IPS-NIHi11 (cell line): ENCODE data around the gene XDH.

Experiments used
- DNase-seq: peaks from one replicate; pipeline ENCODE4 v3.0.0; 2012; ENCODE audit warnings: mixed read lengths, low spot score

XDH gene

DNA sequence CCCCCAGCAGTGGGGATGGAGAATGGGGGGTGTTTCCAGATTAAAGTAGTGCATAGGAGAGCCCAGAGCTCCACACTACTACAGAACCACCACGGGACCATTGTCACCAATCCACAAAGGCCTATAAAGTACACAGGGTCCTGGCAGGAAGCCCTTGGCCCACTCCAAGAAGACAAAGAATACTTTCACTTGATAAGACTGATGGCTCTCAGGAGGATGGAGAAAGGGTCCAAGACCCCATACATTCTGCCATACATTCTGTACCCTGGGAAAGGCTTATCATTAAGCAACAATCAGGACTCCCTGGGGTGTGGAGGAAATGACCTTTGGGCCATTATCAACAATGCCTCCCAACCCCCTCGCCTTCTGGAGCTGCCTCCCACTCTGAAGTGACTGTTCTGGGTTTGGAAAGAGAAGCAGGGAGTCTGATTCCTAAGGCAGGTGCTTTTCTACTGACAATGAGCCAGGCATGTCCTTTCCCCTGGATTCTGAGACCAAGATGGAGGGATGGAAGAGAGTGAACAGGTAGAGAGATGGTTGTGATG lies 85.4 kb downstream of the XDH start:
- no peak for DNase-seq

DNA sequence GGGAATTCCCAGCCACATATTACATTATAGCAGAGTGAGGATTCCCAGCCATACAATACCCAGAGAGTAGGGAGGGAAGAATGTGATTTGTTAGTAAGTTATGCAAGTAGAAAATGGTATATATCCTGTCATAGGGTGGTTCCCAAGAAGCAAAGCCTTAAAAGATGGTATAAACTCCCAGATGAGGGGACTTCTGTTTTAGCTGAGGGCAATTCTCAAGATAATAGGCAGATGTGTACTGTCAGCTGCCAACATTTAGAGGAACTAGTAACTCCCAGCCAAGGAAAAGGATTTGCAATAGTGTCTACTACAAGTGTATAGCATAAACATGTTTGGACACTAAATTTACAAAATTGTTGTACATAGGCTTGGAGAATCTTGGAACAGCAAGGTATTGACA lies 86.5 kb downstream of the XDH start:
- DNase-seq = no peak

DNA sequence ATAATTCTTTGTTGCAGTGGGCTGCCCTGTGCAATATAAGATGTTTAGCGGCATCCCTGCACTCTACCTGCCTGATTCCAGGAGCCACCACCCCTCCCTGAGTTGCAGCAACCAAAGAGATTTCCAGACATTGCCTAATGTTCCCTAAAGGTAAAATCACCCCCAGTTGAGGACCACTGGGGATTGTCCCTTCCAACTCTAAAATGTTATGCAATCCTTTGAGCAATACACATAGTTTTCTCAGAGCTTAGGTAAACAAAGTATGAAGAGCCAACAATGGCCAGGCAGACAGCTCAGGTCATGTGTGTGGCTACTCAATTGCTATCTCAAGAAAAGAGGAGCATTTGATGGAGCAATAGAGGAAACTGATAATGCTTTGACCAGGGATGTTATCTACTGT lies 87.0 kb downstream of the XDH start:
- DNase-seq = no peak

DNA sequence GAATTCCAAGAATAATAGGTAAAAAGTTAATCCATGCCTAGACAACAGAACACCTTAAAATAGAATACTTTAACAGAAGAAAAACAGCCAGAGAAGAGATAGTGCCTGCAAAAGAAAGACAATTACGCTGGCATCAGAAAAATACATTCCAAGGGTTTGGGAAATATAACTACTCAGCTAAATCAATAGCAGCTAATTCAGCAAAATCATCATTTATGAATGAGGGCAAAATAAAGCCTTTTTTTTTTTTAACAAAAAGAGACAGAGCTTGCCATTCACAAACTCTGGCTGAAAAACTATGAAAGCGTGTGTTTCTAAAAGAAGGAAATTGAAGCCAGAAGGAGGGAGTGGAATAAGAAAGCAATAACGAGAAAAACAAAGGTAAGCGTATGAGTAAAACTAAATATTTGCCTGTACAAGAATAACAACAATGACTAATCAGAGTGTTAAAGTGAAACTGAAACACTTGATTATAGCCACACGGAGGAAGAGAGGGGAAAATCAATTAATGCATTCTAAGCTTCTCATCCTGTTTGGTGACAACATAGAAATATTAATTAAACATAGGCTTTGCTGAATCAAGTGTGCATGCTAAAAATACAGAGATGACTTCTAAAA lies 90.4 kb downstream of the XDH start:
- DNase-seq = no peak

DNA sequence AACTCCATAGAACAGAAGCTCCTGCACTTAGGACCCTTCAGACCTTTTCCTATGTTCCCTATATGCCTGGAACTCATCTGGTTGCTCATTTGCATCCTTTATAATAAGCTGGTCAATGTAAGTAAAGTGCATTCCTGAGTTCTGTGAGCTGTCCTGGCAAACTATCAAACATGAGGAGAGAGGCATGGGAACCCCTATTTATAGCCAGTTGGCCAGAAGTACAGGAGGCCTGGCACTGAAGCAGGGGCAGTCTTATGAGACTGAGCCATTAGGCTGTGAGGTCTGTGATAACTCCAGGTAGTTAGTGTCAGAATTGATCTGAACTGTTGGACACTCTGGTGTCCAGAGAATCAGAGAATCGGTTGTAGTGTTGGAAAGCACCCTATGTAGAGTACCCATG lies 92.2 kb downstream of the XDH start:
- no peak for DNase-seq

DNA sequence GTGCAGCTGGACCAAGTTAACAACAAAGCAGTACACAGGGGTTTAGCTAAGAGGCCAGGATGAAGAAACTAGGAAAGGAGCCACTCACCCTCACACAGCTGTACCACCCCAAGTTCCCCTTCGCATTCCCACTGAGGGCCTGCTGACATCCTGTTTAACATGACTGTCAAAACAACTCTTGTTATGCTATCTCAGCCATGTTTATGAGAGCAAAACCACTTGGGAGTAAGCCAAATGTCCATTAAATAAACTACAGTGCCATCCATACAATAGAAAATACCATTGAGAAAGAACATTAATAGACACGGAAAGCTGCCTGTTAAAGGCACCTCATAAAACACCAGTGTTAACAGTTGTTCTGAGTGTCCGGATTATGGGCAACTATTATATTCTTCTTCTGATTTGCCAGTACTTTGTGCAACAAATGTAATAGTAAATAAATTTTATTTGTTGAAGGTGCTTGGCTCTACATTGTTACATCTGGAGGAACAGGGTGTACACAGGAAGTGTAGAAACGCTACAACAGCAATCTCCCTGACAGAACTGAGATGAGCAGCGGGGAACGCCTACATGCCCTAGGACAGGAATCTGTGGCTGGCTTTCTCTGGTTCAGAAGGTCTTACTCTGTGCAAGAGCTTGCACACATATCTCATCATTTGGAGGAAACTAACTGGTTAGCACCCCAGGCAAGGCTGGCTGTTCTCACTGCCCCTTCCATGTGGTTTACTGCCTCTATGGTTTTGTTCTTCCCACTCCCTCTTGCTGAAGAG lies 95.0 kb downstream of the XDH start:
- no peak for DNase-seq

DNA sequence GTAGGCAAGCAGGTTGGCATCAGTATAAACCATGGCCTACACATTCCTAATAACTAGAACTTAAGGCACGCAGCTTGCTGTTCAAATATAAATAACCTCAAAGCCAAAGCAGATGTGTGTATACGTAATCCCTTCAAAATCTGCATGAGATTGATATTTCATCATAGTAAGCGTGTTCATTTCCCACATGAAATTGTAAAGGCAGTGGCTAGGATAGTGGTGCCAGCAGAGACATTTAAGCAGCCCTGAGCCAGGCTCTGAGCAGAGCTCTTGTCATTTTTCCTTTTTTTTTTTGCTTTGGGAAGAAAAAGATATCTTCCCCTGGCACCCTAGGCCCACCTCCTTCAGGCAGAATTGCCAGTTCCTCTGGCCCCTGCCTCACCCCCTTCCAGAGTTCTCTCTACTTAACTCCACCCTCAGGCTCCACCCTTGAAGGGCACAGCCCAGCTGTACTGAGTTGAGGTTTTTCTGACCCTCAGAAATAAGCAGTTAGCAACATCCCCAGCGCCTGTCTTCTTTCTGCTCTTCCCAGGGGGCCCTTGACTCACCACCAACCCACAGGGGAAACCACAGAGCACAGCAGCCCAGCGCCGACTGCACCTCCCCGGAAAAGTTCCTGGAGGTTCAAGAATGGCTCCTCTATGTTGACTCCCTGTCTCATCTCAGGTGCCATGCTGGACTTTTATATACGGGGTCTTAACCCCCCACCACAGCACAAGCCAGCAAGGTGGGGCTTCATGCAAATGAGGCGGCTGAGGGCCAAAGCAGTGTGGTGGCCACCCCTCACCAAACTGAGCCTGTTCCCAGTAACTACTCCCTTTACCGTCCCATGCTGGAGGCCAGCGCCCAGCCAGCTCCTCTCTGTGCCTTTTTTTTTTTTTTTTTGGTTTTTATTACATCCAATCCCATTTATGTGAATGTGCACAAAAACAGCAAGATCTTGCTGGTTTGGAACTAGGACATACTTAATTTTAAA lies 95.9 kb downstream of the XDH start:
- no peak for DNase-seq

DNA sequence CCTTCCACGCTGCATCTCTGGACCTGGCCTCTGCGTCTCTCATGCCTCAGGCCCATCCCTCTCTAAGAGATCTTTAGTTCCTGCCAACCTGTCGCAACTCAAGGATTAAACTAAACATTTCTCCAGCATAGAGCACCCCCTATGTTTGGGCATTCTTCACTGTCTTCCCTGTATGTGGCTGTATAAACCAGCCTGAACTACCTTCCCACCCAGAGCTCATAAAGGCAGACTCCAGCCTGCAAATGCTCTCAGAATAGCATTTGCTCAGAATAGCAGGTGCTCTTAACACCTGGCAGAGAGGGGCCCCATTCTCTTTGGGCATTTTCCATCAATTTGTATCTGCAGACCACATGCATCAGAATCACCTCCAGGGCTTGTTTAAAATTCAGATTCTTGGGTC lies 97.1 kb downstream of the XDH start:
- no peak for DNase-seq

DNA sequence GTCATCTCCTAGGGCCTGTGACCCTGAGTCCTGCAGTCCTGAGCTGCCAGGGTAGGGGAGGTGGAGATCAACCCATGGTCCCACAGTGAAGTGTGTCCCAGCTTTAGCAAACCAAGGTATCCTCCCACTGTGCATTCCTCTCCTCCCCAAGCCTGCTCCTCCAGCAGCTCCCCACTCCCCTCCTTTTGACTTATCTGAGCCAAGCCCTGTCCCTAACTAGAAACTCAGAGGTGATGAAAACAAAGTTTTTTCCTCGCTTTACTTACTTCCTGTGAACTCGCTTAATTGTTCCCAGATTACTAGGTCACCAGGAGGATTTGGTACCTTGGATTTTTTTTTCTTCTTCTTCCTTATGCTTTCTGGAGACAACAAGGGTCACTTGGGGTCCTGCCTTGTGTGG lies 99.8 kb downstream of the XDH start:
- no peak for DNase-seq

DNA sequence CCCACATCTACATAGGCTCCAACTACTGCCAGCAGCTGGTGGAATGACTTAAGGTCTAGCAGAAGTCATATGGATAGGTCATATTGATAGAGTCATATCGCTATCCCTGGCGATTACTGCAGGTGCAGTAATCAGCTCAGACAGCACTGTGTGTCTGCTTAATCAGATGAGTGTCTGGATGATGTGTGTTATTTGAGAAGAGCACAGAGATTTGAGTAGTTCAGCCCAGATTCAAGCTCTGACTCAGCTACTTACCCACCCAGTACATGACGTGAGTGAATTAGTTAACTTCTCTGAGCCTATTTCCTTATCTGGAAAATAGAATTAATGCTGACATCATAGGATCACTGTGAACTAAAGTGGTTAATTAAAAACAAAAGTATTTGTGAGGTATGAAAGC lies 101.6 kb downstream of the XDH start:
- DNase-seq = no peak

DNA sequence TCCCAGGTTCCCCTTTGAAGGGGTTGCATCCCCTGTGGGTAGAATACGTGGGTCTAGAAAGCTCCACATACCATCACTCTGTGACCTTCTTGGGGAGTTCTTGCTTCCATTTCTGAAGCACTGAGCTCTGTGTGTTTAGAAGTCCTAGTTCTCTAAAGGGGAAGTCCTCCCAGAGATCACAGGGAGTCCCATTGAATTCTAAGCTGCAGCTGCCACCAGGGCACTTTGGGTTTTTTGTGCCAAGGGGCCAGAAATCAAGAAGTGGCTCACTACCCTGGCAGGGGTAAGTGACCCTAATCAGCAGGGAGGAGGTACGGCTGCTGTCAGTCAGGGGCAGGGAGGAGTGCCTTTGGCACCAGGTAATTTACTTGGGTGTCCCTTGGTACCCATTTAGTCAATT lies 109.7 kb downstream of the XDH start:
- DNase-seq = no peak

DNA sequence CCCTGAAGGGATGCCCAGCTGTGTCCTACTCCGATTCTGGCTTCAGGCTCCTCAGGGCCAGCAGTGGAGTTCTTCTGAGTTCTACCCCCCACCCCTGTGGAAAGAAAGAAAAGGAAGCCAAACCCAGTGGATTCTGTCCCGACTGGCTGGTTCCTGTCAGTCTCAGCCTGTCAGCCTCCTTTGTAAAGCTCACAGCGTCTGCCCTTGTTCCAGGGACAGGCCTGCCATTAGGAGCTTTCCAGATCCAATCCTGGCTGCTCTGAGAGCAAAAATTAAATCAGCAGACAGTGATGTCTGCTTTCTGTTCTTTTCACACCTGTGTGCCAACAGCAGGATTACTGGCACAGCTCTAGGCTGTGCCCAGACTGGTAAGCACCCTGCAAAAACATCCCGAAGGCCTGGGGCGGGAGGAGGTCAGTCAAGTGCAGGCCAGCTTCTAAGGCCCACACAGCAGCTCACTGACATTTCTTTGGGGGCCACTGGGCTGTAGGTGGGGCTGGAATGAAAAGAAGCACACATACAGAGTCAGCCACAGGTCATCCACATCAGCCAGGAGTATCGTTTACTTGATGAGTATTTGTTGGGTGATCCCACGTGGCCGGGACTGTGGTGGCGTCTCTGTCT lies 111.5 kb downstream of the XDH start:
- DNase-seq = no peak

DNA sequence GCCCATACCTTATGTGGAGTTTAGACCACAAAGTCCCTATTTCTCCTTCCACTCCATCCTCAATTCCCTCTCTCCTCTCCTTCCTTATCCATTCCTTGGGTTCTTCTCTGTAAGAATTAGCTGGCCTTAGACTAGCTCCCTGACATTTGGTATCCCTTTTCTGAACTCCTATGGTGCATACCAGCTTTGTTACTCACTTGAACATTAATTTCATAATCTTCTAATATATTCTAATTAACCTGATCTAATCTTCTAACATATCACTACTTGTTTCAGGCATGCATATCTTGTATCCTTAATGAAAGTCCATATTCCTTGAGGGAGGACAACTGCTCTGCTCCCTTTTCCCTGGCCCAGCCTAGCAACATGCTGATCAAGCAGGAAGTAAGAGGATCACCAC lies 114.2 kb downstream of the XDH start:
- DNase-seq = no peak

DNA sequence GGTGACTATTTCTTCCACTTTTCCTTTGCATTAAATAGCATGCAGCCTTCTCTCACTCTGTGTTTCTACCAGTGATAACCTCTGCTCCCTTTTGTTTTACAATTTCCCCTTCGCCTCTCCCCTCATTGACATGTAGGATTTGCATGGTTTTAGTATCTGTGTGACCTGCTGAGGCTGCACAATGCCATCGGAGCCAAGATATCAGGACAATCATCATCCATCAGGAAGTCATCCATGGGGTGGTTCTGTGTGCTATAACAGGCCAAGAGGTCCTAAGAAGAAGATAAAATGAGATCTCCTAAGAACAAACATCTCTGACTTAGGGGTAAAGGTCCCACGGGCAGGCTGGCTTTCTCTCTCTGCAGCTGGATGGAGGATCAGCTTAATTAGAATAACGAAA lies 115.0 kb downstream of the XDH start:
- no peak for DNase-seq

DNA sequence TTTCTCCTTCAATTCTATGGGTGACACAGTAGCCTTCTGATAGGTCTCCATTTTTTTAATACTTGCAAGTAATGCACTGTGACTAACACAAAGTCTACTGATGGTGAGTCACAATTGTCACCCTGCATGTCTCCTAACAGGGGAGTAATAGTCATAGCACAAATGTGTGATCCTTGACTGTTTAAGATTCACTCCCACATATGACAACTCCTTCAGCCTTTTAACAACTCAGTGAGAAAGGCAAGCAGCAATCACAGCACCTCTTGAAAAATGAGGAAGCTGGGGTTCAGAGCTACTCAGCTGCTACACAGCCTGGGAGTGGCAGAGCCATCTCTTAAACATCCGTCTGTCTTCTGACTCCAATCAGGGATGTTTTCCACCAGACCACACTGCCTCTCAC lies 116.8 kb downstream of the XDH start:
- DNase-seq = no peak

DNA sequence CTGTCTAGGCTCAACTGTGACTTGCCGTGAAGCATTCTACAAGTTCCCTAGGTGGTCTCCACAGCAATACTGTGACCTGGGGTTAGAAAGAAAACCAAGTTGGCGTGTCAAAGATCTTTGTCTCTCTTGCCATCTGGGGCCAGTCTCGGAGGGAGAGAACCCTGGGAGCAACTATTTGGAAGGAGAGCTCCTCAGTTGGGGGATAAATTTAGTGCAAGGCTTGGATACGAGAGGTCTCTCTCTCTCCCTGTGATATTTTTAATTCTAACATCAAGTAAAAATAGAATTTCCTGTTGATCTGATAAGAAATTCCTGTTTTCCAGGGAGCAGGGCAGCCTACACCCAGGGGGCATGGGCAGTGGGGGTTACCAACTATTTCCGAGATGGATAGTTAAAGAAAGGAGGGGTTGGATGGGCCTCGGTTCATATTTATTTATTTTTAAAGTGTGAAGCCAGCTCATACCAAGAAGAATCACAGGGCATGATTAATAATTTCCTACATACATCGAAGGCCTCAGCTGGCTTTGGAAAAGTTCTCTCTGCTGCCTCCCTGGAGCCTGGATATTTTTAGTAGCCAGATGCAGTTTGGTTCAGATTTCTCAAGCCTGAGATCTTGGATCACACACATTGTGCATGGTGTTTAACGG lies 117.8 kb downstream of the XDH start:
- DNase-seq = no peak

DNA sequence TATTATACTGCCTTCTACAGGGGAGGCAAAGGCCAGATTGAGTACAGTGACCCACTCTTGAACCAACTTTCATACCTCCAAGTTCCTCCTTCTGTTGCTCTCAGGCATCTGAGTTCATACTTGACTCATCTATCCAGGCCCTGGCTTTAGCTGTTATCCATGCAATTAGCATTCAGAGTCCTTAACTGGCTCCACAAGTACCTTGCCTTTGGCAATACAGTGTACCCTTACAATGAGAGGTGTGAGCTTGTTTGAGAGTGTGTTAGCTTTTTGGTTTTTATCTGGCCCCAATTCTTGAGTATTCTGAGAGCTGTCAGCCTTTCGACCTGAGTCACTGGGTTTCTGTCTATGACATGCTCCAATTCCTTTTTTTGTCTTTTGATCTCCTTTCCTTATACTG lies 120.3 kb downstream of the XDH start:
- no peak for DNase-seq

DNA sequence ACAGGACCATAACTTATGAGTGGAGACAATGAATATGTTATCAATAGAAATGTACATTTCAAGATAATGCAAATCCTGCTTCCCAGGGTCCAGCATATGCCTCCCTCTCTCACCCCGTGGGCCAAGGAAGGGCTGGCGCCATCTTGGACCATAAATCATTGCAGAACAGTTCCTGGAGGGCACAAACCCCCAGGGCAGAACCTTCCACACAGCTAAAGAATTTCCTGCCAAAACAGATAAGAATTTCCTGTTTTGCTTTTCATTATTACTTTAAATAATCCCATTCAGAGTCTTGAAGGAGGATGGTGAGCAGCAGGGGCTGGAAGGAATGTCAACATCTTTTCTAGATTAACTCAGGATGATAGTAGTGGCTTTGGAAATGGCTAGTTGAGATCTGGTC lies 126.9 kb downstream of the XDH start:
- DNase-seq = no peak

DNA sequence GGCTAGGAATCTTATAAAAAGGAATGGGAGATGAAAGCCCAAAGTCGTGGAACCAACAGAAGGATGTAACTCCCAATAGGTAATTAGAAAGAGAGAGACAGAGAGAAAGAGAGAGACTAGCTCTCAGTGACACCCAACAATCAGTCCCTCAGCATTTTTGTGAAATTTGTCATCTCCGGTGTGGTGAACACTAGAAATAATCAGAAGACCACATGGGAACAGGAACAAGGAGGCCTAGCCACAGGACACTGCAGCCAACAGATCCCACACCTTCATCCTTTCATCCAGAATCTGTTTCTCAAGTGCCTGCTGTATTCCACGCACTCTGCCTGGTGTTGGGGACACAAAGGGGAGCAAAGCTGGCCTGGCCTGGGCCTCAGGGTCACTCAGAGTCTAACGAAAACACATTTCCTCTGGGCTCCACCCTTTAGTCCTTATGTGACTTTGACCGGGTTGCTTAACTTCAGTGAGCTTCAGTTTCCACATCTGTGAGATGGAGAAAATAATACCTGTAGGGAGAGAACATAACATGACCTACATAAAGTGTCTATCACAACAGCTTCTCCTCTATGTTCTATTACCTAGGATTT lies 127.5 kb downstream of the XDH start:
- DNase-seq = no peak

DNA sequence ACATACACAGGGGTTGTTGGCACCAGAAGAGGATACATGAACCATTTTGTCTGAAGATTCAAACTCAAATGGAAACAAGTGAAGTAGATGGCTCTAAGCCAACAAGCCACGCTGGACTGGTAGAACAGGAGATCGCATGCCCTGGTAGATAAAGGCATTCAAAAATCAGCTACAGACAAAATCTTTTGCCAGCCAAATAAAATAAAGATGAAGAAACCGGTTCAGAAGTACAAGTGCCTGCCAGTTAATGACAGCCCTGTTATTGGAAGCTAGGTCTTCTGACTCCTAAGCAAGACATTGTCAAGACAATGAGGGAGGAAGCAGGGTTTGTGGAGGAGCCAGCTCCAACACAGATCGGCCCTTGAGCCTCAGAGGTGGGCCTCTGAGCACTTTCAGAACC lies 128.3 kb downstream of the XDH start:
- no peak for DNase-seq
